ENCODE measurements around the gene TUBB2B. TPM values are rescaled to one million over a fixed set of nuclear protein-coding genes. Genes with fewer than 3 reads are reported as not detected.
A peak's percentile ranks its signal among the peaks of the same experiment; 100 is the strongest.

The TUBB2B gene
- total and polyA plus RNA-seq, 9 of the 15 experiments (the other 6 are each of a cell fraction or from before 2014, with no cell fraction given): 0.11 to 9.7 (median 4.6) TPM

DNA sequence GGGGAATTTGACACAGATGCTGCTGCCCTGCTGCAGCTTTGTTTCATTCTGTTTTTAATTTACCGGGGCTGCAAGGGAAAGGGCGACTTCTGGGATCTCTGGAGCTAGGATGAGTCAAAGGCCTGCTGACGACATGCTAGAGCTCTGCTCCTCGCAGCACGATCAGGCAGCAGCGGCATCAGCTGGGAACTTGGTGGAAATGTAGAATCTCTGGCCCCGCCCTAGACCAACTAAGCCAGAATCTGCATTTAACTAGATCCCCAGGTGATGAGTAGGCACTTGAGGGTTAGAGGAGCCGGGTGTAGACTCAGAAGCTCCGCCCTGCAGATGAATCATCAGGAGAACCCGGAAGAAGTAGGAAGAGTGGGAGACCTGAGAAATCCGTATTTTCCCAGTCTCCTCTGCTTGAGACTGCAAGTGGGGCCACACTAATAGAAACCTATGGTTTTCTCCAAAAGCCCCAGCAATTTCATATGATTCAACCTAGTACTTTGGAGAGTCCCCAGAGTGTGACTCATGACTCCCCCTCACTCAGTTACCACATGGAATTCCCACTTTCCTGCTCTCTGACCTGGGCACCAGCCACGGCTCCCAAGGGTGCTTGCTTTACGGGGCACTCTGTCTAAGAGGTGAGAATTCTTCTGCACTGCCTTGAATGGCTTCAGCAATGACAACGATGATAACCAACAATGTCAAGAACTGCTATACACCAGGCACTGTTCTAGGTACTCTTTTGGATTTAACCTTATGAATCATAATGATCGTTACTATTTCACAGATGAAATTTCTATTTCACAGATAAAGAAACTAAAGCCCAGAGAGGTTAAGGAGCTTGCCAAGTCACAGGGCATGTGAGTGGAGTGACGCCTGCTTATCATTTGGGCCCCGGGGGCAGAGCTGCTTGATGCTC lies 18.1 kb downstream of the TUBB2B start (continued):
- TF ChIP-seq, protein P1, sequence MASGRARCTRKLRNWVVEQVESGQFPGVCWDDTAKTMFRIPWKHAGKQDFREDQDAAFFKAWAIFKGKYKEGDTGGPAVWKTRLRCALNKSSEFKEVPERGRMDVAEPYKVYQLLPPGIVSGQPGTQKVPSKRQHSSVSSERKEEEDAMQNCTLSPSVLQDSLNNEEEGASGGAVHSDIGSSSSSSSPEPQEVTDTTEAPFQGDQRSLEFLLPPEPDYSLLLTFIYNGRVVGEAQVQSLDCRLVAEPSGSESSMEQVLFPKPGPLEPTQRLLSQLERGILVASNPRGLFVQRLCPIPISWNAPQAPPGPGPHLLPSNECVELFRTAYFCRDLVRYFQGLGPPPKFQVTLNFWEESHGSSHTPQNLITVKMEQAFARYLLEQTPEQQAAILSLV (tag; IDR thresholded peaks at IDR 0.05): no peak
- TF ChIP-seq SNRNP70 (optimal IDR thresholded peaks at IDR 0.05; ENCODE audit: low read depth, low read length): no peak
- TF ChIP-seq NCOA6 (IDR thresholded peaks at IDR 0.05): no peak
- TF ChIP-seq GATAD2B (IDR thresholded peaks at IDR 0.05; ENCODE audit: borderline replicate concordance): peak; percentile 52; the same call in 1 of the 2 replicates
- 0 out of 2 replicates have a peak, but pooled peaks have one; percentile 45 for TF ChIP-seq IFI16 (CRISPR knock-in tag; IDR thresholded peaks at IDR 0.05)
- no peak; the same call in 1 of the 2 replicates for TF ChIP-seq ZNF76 (CRISPR knock-in tag; IDR thresholded peaks at IDR 0.05; ENCODE audit: borderline replicate concordance)
- TF ChIP-seq MTA3 (IDR thresholded peaks at IDR 0.05; ENCODE audit: borderline replicate concordance): peak; percentile 59; the same call in 1 of the 2 replicates
- peak; percentile 94 for TF ChIP-seq ELF1 (tag; IDR thresholded peaks at IDR 0.05)
- TF ChIP-seq ELF2 (CRISPR knock-in tag; IDR thresholded peaks at IDR 0.05): 0 out of 2 replicates have a peak, but pooled peaks have one; percentile 59
- TF ChIP-seq HLTF (IDR thresholded peaks at IDR 0.05): no peak
- peak; percentile 86 for TF ChIP-seq SMARCE1 (IDR thresholded peaks at IDR 0.05)
- peak; percentile 51; the same call in 1 of the 2 replicates for TF ChIP-seq POLR2AphosphoS5 (IDR thresholded peaks at IDR 0.05; ENCODE audit: control insufficient read depth, insufficient read depth, low read depth, low read length)
- no peak for TF ChIP-seq ZNF436 (CRISPR knock-in tag; IDR thresholded peaks at IDR 0.05)
- TF ChIP-seq SAFB2 (IDR thresholded peaks at IDR 0.05; ENCODE audit: borderline replicate concordance, low read depth, low read length, severe bottlenecking): no peak
- peak; percentile 19; the same call in 1 of the 2 replicates for TF ChIP-seq PHF8 (IDR thresholded peaks at IDR 0.05; ENCODE audit: borderline replicate concordance, low read length)
- TF ChIP-seq SMAD4 (CRISPR knock-in tag; conservative IDR thresholded peaks at IDR 0.05): peak; percentile 59
- no peak for TF ChIP-seq DIDO1 (tag; IDR thresholded peaks at IDR 0.05; ENCODE audit: low read depth)
- TF ChIP-seq MEF2D (tag; conservative IDR thresholded peaks at IDR 0.05; ENCODE audit: low read depth): no peak
- TF ChIP-seq BCOR (IDR thresholded peaks at IDR 0.05): peak; percentile 27
- no peak for TF ChIP-seq ZNF3 (CRISPR knock-in tag; IDR thresholded peaks at IDR 0.05)
- TF ChIP-seq, protein P2, sequence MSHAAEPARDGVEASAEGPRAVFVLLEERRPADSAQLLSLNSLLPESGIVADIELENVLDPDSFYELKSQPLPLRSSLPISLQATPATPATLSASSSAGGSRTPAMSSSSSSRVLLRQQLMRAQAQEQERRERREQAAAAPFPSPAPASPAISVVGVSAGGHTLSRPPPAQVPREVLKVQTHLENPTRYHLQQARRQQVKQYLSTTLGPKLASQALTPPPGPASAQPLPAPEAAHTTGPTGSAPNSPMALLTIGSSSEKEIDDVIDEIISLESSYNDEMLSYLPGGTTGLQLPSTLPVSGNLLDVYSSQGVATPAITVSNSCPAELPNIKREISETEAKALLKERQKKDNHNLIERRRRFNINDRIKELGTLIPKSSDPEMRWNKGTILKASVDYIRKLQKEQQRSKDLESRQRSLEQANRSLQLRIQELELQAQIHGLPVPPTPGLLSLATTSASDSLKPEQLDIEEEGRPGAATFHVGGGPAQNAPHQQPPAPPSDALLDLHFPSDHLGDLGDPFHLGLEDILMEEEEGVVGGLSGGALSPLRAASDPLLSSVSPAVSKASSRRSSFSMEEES (CRISPR knock-in tag; IDR thresholded peaks at IDR 0.05): no peak
- TF ChIP-seq ZSCAN32 (CRISPR knock-in tag; IDR thresholded peaks at IDR 0.05): no peak
- no peak for TF ChIP-seq NFYB (IDR thresholded peaks at IDR 0.05; ENCODE audit: extremely low read depth, insufficient read length)
- TF ChIP-seq RBM15 (IDR thresholded peaks at IDR 0.05; ENCODE audit: insufficient read depth, low read length): no peak
- no peak for TF ChIP-seq ZNF75A (CRISPR knock-in tag; IDR thresholded peaks at IDR 0.05)
- TF ChIP-seq, protein P3, sequence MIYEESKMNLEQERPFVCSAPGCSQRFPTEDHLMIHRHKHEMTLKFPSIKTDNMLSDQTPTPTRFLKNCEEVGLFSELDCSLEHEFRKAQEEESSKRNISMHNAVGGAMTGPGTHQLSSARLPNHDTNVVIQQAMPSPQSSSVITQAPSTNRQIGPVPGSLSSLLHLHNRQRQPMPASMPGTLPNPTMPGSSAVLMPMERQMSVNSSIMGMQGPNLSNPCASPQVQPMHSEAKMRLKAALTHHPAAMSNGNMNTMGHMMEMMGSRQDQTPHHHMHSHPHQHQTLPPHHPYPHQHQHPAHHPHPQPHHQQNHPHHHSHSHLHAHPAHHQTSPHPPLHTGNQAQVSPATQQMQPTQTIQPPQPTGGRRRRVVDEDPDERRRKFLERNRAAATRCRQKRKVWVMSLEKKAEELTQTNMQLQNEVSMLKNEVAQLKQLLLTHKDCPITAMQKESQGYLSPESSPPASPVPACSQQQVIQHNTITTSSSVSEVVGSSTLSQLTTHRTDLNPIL (CRISPR knock-in tag; IDR thresholded peaks at IDR 0.05): no peak
